Natural killer cell treated with Interleukin-12 subunit alpha and Interleukin-12 subunit beta and Interleukin-15 and Interleukin-18, amount 100 ng/mL, for 72 hours (primary cell): Measurements from ENCODE around the gene TMEM269. TPM values are rescaled to one million over a fixed set of nuclear protein-coding genes. Genes with fewer than 3 reads are reported as not detected.
"Not testable (repeated sequence)": the region's sequence is repeated elsewhere in the genome, so short reads cannot be mapped to it uniquely, and the experiment has no call there.

Experiments
- ATAC-seq, 2 donors: fragments of 150-1000 bp; cut with Tn5 transposase in 1 of 2; sonication (Bioruptor Pico), chemical (Tn5 transposase) in 1 of 2; 2 replicates each; pipeline ENCODE4 v1.10.0; 2021
- DNase-seq: peaks from one replicate; pipeline ENCODE4 v3.0.0; 2022; ENCODE audit warnings: low spot score
- H3K27ac Mint-ChIP-seq, 2 donors: 1 replicate in 1 of 2; 2 replicates in 1 of 2; pipeline ENCODE4 v1.8.0; 2022; ENCODE audit warnings: mixed read lengths in 2 of 2, mild to moderate bottlenecking in 1 of 2, moderate library complexity in 1 of 2
- H3K27me3 Mint-ChIP-seq, 2 donors: 1 replicate in 1 of 2; 2 replicates in 1 of 2; pipeline ENCODE4 v1.8.0; 2022; ENCODE audit warnings: mixed read lengths in 2 of 2
- H3K36me3 Mint-ChIP-seq: one replicate; pipeline ENCODE4 v1.8.0; 2022; ENCODE audit warnings: mixed read lengths
- H3K4me1 Mint-ChIP-seq, 2 donors: 1 replicate in 1 of 2; 2 replicates in 1 of 2; pipeline ENCODE4 v1.8.0; 2022; ENCODE audit warnings: low read depth in 2 of 2, mixed read lengths in 2 of 2, mild to moderate bottlenecking in 1 of 2
- H3K4me3 Mint-ChIP-seq: one replicate; pipeline ENCODE4 v1.8.0; 2022; ENCODE audit warnings: mixed read lengths
- H3K9me3 Mint-ChIP-seq: 2 replicates; pipeline ENCODE4 v1.8.0; 2022; ENCODE audit warnings: mixed read lengths
- total RNA-seq, 2 donors: library from RNA; stranded (reverse); gene quantifications; one replicate each; pipeline ENCODE4 v1.2.3, GENCODE V29; 2022

TMEM269 gene
- total RNA-seq, 2 donors from 2014 or later: 0.55 to 1.9 TPM

DNA sequence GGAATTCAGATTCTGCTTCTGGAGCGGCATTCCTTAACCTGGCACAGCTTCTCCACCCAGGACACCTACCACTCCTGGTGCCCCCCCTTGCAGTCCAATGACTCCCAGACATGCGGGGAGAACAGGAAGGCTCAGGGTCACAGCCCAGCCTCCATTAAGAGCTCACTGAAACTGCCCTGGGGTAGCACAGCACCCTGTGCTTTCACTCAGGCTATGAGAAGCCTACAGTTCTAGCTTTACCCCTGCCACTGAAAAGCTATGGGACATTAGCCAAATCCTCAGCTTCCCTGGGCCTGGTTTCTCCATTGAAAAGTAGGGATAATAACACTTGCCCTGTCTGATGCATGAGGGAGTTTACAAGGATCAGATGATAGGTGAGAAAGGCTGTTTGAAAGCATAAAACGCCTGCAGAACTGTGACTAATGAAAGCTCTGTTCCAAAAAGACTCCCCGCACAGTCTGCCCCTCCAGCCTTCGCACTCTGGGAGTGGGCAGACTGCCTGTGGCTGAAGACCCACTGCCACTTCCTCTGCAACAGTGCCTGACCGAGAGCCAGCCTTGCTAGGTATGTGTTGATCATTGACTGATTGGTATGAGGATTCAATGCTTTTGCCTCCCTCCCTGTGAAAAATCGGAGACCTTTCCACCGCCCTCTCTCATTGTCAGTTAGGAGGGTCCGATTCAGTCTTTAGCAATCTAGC lies 42.0 kb upstream of the TMEM269 start:
- H3K27me3 Mint-ChIP-seq: no peaks in the 10 kb centered on the region
- ATAC-seq (no peak), DNase-seq (no peak)
- no peaks in the 10 kb centered on the region for H3K36me3 Mint-ChIP-seq
- H3K9me3 Mint-ChIP-seq: no peaks in the 10 kb centered on the region
- no peak overlapping the region for H3K4me3 Mint-ChIP-seq
- no peaks in the 10 kb centered on the region for H3K4me1 Mint-ChIP-seq
- no peak overlapping the region for H3K27ac Mint-ChIP-seq

GRCh38 chr1:42743317-42744147 lies 41.3 kb upstream of the TMEM269 start:
- DNase-seq (no peak), ATAC-seq (no peak)
- Mint-ChIP-seq H3K4me1 (no peaks in the 10 kb centered on the region), H3K9me3 (no peaks in the 10 kb centered on the region), H3K4me3 (no peak overlapping the region), H3K27me3 (no peaks in the 10 kb centered on the region), H3K27ac (no peak overlapping the region), H3K36me3 (no peaks in the 10 kb centered on the region)

DNA sequence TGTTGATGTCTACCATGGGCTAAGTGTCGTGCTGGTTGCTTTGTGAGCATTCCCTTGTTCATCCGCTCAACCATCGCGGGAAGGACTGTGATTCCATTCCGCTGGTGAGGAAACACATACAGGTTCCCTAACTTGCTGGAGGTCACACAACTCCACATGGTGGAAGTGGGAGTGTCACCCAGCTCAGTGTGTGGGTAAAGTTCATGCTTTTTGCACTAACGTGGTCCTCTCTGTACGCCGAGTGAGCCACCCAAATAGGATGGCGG lies 40.7 kb upstream of the TMEM269 start:
- no peaks in the 10 kb centered on the region for H3K27me3 Mint-ChIP-seq
- no peaks in the 10 kb centered on the region for H3K4me1 Mint-ChIP-seq
- ATAC-seq: no peak
- H3K36me3 Mint-ChIP-seq: no peaks in the 10 kb centered on the region
- H3K9me3 Mint-ChIP-seq: no peaks in the 10 kb centered on the region
- H3K4me3 Mint-ChIP-seq: no peak overlapping the region
- no peak overlapping the region for H3K27ac Mint-ChIP-seq
- no peak for DNase-seq

DNA sequence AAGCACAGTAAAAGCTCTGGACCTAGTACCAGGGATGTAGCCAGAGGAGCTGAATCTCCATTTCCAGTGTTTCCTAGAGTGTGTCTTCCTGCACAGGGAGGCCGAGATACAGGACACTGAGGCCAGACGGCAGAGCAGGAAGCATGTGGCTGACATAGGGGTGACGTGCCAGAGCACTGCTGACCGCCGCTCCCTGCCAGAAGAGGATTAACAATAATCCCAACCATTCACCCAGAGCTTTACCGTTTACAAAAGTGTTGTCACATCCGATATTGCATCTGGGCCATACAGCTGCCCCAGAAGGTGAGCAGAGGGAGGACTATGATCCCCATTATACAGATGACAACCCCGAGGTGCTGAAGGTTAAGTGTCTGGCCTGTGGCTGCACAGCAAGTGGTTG lies 38.9 kb upstream of the TMEM269 start:
- Mint-ChIP-seq H3K4me3 (no peak overlapping the region), H3K4me1 (no peaks in the 10 kb centered on the region), H3K36me3 (no peaks in the 10 kb centered on the region), H3K27me3 (no peaks in the 10 kb centered on the region), H3K9me3 (no peaks in the 10 kb centered on the region), H3K27ac (no peak overlapping the region)
- no peak for DNase-seq
- no peak for ATAC-seq

- Mint-ChIP-seq H3K9me3 (no peaks in the 10 kb centered on the region), H3K4me1 (no peaks in the 10 kb centered on the region), H3K4me3 (no peak overlapping the region), H3K27me3 (no peaks in the 10 kb centered on the region), H3K36me3 (peaks cover 2% of the 10 kb centered on the region), H3K27ac (no peak overlapping the region)
- no peak for ATAC-seq
- DNase-seq: no peak
Observed at GRCh38 chr1:42746436-42747105, 38.2 kb upstream of the TMEM269 start.

- H3K4me1 Mint-ChIP-seq: no peaks in the 10 kb centered on the region
- H3K9me3 Mint-ChIP-seq: no peaks in the 10 kb centered on the region
- no peak for ATAC-seq
- H3K36me3 Mint-ChIP-seq: peaks cover 8% of the 10 kb centered on the region
- no peak for DNase-seq
- no peak overlapping the region for H3K27ac Mint-ChIP-seq
- H3K27me3 Mint-ChIP-seq: no peaks in the 10 kb centered on the region
- H3K4me3 Mint-ChIP-seq: no peak overlapping the region
Observed at GRCh38 chr1:42747125-42747524, 37.7 kb upstream of the TMEM269 start.

GRCh38 chr1:42748021-42748420 lies 36.8 kb upstream of the TMEM269 start:
- H3K27me3 Mint-ChIP-seq: no peaks in the 10 kb centered on the region
- no peak overlapping the region for H3K27ac Mint-ChIP-seq
- no peaks in the 10 kb centered on the region for H3K9me3 Mint-ChIP-seq
- H3K4me3 Mint-ChIP-seq: no peak overlapping the region
- ATAC-seq (no peak), DNase-seq (no peak)
- peaks cover 13% of the 10 kb centered on the region for H3K36me3 Mint-ChIP-seq
- no peaks in the 10 kb centered on the region for H3K4me1 Mint-ChIP-seq

DNA sequence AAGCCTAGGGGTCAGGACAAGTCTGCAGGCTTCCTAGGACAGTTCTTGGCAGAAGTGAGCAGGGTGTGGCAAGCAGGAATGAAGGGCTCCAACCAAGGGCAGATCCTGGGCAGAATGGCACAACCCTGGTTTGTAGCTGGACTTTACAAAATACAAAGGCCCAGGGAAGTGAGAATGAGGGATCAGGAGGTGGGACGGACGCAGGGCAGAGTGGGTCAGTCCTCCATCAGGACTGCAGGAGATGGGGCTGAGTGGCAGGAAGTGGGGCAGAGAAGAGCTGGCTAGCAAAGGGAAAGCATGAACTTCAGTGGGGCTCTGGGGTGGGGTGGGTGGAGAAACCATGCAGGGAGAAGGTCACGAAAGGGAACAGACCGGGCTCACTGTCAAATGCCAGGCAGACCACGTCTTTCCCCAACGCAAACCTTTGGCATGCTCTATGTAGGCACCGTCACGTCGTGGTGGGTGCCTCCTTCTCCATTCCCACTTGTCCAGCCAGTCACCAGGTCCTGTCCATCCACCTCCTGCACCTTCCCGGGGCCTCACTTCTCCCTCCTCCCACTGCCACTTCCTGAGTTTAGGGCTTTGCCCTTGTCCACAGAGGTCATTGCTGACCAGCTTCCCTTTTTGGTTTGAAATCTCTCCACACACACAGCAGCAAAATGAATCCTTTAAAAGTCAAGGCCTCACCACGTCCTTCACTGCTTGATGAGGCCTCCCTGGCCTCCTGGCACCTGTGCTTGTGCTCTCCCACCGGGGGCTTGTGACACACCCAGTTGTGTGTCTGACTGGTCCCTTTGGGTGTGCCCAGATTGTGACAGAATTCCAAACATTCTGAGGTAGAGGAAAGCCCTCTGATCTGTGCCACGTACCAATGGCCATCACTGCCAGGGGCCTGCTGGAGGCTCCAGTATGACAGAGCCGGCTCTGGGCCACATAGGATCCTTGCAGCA lies 36.1 kb upstream of the TMEM269 start:
- H3K4me3 Mint-ChIP-seq: no peak overlapping the region
- H3K4me1 Mint-ChIP-seq: no peaks in the 10 kb centered on the region
- H3K27me3 Mint-ChIP-seq: no peaks in the 10 kb centered on the region
- H3K27ac Mint-ChIP-seq: no peak overlapping the region
- ATAC-seq: no peak
- no peak for DNase-seq
- peaks cover 14% of the 10 kb centered on the region for H3K36me3 Mint-ChIP-seq
- H3K9me3 Mint-ChIP-seq: no peaks in the 10 kb centered on the region

DNA sequence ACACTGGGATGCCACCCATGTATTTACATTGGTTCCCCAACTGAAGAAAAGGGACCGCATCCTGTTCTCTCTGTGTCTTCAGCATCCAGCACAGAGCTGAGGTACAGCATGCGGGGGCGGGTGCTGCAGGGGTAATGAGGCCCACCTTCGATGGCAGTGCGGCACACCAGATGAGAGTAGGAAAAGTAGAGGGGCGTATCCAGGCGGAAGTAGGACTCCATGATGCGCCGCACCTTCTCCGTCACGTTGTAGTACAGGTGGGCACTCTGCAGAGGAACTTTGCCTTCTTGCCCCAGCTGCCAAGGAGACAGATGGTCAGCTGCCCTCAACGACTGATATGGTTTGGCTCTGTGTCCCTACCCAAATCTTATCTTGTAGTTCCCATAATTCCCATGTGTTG lies 34.8 kb upstream of the TMEM269 start:
- H3K4me3 Mint-ChIP-seq: no peak overlapping the region
- H3K36me3 Mint-ChIP-seq: peaks cover 20% of the 10 kb centered on the region
- no peaks in the 10 kb centered on the region for H3K9me3 Mint-ChIP-seq
- ATAC-seq (no peak), DNase-seq (no peak)
- no peaks in the 10 kb centered on the region for H3K4me1 Mint-ChIP-seq
- H3K27me3 Mint-ChIP-seq: no peaks in the 10 kb centered on the region
- no peak overlapping the region for H3K27ac Mint-ChIP-seq

DNA sequence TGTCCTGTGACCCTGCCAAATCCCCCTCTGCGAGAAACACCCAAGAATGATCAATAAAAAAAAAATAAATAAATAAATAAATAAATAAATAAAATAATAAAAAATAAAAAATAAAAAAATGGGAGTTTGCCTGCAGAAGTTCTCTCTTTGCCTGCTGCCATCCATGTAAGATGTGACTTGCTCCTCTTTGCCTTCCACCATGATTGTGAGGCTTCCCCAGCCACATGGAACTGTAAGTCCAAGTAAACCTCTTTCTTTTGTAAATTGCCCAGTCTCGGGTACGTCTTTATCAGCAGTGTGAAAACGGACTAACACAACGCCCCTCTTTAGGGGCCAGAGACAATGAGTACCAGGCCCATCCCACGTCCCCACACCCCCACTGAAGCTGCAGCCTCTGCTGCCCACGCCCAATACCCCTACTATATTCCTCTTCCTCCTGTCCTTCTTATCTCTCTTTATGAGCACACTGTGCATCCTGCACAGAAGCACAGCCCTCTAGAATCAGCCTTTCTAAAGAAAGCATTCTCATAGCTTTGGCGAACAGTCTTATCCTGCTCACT lies 33.2 kb upstream of the TMEM269 start:
- peaks cover 29% of the 10 kb centered on the region for H3K36me3 Mint-ChIP-seq
- not testable (repeated sequence) for DNase-seq, H3K4me1 Mint-ChIP-seq, ATAC-seq, H3K27ac Mint-ChIP-seq, H3K4me3 Mint-ChIP-seq, H3K27me3 Mint-ChIP-seq, H3K9me3 Mint-ChIP-seq

- peaks cover 33% of the 10 kb centered on the region for H3K36me3 Mint-ChIP-seq
- no peaks in the 10 kb centered on the region for H3K9me3 Mint-ChIP-seq
- DNase-seq (no peak), ATAC-seq (no peak)
- no peaks in the 10 kb centered on the region for H3K27me3 Mint-ChIP-seq
- H3K27ac Mint-ChIP-seq: no peak overlapping the region
- H3K4me3 Mint-ChIP-seq: no peak overlapping the region
- H3K4me1 Mint-ChIP-seq: peaks cover 4 to 6% of the 10 kb centered on the region in 2 donors
Observed at GRCh38 chr1:42752284-42752683, 32.5 kb upstream of the TMEM269 start.

DNA sequence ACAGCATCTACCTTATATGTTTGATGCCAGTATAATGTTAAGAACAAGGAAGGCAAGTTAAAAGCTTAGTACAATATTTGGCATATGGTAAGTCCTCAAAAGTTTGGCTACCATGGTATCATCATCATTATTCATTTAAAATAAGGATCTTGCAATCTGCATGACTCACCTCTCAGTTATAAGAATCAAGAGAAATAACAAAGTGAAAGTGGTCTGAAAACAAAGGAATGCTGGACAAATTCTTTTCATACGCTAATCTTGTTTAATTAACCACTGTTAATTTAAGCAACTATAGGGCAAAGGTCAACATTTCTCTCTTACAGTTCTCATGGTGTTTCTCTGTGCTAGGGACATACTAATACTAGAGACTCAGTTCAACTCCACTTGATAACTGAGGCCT lies 31.7 kb upstream of the TMEM269 start:
- peaks cover 34% of the 10 kb centered on the region for H3K36me3 Mint-ChIP-seq
- no peak overlapping the region for H3K4me3 Mint-ChIP-seq
- DNase-seq: no peak
- H3K4me1 Mint-ChIP-seq: peaks cover 4 to 6% of the 10 kb centered on the region in 2 donors
- no peaks in the 10 kb centered on the region for H3K9me3 Mint-ChIP-seq
- ATAC-seq: no peak
- no peaks in the 10 kb centered on the region for H3K27me3 Mint-ChIP-seq
- no peak overlapping the region for H3K27ac Mint-ChIP-seq
